ENCODE results near the gene PRR5L. TPM values are rescaled to one million over a fixed set of nuclear protein-coding genes. Genes with fewer than 3 reads are reported as not detected.

The PRR5L gene
- total and polyA plus RNA-seq, 2 donors (not counting 1 experiment from before 2014, with no cell fraction given) = 4.0 to 5.9 TPM

DNA sequence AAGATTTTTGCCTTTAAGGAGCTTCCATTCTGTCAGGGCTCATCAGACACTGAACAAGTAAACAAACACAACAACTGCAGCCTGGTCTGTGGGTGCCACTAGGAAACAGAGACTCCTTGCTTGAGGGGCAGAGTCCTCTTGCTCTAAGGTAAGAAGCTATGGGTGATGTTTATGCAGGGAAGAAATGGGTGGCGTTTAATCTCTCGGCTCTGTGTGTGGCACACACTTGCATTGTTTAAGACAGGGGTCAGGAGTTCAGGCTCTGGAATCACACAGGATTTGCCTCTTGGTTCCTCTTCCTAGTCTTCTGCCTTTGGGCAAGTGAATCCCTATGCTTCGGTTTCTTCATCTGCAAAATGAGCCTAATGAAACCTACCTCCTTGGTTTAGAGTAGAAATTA lies 90.3 kb downstream of the PRR5L start:
- DNase-seq (no peak), ATAC-seq (ENCODE audit: low read depth) (no peak)
- intact Hi-C loops (cut with micrococcal nuclease) = no loop called here
- Histone ChIP-seq H3K27me3 (replicated peaks in 1 of 4; ENCODE audit: control extremely low read depth in 1 of 4, control insufficient read depth in 3 of 4, insufficient read depth in 4 of 4, low read length in 3 of 4) (no peaks in the 10 kb centered on the region), H3K27ac (ENCODE audit: low read length in 2 of 2) (no peak overlapping the region), H3K79me2 (ENCODE audit: control insufficient read depth, insufficient read depth, low read length) (no peaks in the 10 kb centered on the region), H3K4me1 (ENCODE audit: control insufficient read depth in 2 of 2, insufficient read depth in 2 of 2, low read length in 2 of 2) (peaks cover 10 to 16% of the 10 kb centered on the region in 2 donors), H3K4me3 (ENCODE audit: control extremely low read depth in 1 of 5, extremely low read depth in 1 of 5, insufficient read depth in 1 of 5, low read depth in 2 of 5, low read length in 4 of 5) (no peak overlapping the region), H2AFZ (ENCODE audit: insufficient read depth, low read depth, low read length, poor library complexity, severe bottlenecking) (no peak overlapping the region), H3K9ac (ENCODE audit: low read length) (no peak overlapping the region), H4K20me1 (ENCODE audit: control insufficient read depth, insufficient read depth, low read length, poor library complexity, severe bottlenecking) (no peaks in the 10 kb centered on the region), H3K4me2 (replicated peaks; ENCODE audit: low read depth, low read length, poor library complexity, severe bottlenecking) (no peak overlapping the region), H3K9me3 (ENCODE audit: control extremely low read depth in 1 of 3, control insufficient read depth in 2 of 3, insufficient read depth in 1 of 3, low read length in 2 of 3) (no peaks in the 10 kb centered on the region), H3K36me3 (replicated peaks in 1 of 2; ENCODE audit: control extremely low read depth in 1 of 2, control insufficient read depth in 1 of 2, extremely low read depth in 1 of 2, insufficient read depth in 2 of 2, low read length in 1 of 2) (no peaks in the 10 kb centered on the region)
- CTCF ChIA-PET = no interaction called here
- POLR2A ChIA-PET = no interaction called here
- Mint-ChIP-seq H3K9me3 (ENCODE audit: insufficient read depth) (no peaks in the 10 kb centered on the region), H3K4me1 (peaks cover 14% of the 10 kb centered on the region), H3K4me3 (no peak overlapping the region), H3K27ac (no peak overlapping the region), H3K27me3 (no peaks in the 10 kb centered on the region)
- no peak for TF ChIP-seq EZH2 (IDR thresholded peaks at IDR 0.05; ENCODE audit: borderline replicate concordance, insufficient read depth, low read depth, low read length, poor library complexity, severe bottlenecking)
- TF ChIP-seq, protein P1, sequence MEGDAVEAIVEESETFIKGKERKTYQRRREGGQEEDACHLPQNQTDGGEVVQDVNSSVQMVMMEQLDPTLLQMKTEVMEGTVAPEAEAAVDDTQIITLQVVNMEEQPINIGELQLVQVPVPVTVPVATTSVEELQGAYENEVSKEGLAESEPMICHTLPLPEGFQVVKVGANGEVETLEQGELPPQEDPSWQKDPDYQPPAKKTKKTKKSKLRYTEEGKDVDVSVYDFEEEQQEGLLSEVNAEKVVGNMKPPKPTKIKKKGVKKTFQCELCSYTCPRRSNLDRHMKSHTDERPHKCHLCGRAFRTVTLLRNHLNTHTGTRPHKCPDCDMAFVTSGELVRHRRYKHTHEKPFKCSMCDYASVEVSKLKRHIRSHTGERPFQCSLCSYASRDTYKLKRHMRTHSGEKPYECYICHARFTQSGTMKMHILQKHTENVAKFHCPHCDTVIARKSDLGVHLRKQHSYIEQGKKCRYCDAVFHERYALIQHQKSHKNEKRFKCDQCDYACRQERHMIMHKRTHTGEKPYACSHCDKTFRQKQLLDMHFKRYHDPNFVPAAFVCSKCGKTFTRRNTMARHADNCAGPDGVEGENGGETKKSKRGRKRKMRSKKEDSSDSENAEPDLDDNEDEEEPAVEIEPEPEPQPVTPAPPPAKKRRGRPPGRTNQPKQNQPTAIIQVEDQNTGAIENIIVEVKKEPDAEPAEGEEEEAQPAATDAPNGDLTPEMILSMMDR (IDR thresholded peaks at IDR 0.05) = no peak
- WGBS (ENCODE audit: insufficient coverage) = 100% methylated on average over 2 of the region's 3 CpGs

DNA sequence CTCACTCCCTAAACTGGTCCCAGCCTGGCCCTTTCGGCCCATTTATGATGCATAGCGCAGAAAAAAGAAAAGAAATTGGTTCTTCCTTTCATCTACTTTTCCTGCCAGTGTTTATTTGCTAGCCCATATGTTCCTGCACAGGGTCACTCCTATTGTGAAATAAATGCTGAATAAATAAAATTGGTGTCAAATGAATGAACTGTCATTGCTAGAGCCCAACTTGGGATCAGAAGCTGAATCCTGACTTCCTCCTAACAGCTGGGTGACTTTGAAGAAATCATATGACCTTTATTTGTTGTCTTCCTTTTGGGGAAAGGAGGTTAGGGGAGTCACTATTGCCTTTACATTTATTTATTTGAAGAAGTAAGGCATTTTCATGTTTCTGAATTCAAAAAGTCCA lies 92.0 kb downstream of the PRR5L start:
- Histone ChIP-seq H2AFZ (ENCODE audit: insufficient read depth, low read depth, low read length, poor library complexity, severe bottlenecking) (no peak overlapping the region), H3K27ac (ENCODE audit: low read length in 2 of 2) (no peak overlapping the region), H3K4me2 (replicated peaks; ENCODE audit: low read depth, low read length, poor library complexity, severe bottlenecking) (no peak overlapping the region), H3K27me3 (replicated peaks in 1 of 4; ENCODE audit: control extremely low read depth in 1 of 4, control insufficient read depth in 3 of 4, insufficient read depth in 4 of 4, low read length in 3 of 4) (no peaks in the 10 kb centered on the region), H3K36me3 (replicated peaks in 1 of 2; ENCODE audit: control extremely low read depth in 1 of 2, control insufficient read depth in 1 of 2, extremely low read depth in 1 of 2, insufficient read depth in 2 of 2, low read length in 1 of 2) (no peaks in the 10 kb centered on the region), H3K4me3 (ENCODE audit: control extremely low read depth in 1 of 5, extremely low read depth in 1 of 5, insufficient read depth in 1 of 5, low read depth in 2 of 5, low read length in 4 of 5) (no peak overlapping the region), H4K20me1 (ENCODE audit: control insufficient read depth, insufficient read depth, low read length, poor library complexity, severe bottlenecking) (no peaks in the 10 kb centered on the region), H3K79me2 (ENCODE audit: control insufficient read depth, insufficient read depth, low read length) (no peaks in the 10 kb centered on the region), H3K9me3 (ENCODE audit: control extremely low read depth in 1 of 3, control insufficient read depth in 2 of 3, insufficient read depth in 1 of 3, low read length in 2 of 3) (no peaks in the 10 kb centered on the region), H3K4me1 (ENCODE audit: control insufficient read depth in 2 of 2, insufficient read depth in 2 of 2, low read length in 2 of 2) (peaks cover 24 to 28% of the 10 kb centered on the region in 2 donors), H3K9ac (ENCODE audit: low read length) (no peak overlapping the region)
- H3K9me3 Mint-ChIP-seq (ENCODE audit: insufficient read depth) = no peaks in the 10 kb centered on the region
- TF ChIP-seq, protein P1 (IDR thresholded peaks at IDR 0.05) = no peak
- TF ChIP-seq EZH2 (IDR thresholded peaks at IDR 0.05; ENCODE audit: borderline replicate concordance, insufficient read depth, low read depth, low read length, poor library complexity, severe bottlenecking) = no peak
- no peak overlapping the region for H3K27ac Mint-ChIP-seq
- ATAC-seq (ENCODE audit: low read depth) (no peak), DNase-seq (no peak)
- 100% methylated on average over 1 of the region's 2 CpGs for WGBS (ENCODE audit: insufficient coverage)
- no peaks in the 10 kb centered on the region for H3K27me3 Mint-ChIP-seq
- H3K4me3 Mint-ChIP-seq = no peak overlapping the region
- H3K4me1 Mint-ChIP-seq = peaks cover 30% of the 10 kb centered on the region
- intact Hi-C loops (cut with micrococcal nuclease) = no loop called here
- POLR2A ChIA-PET = no interaction called here
- CTCF ChIA-PET = no interaction called here
